Measurements from ENCODE around the gene KITLG.

GRCh38 chr12:88579601-88580050 lies 645 bp downstream of the KITLG start:
- TF ChIP-seq REST (IDR thresholded peaks at IDR 0.05; ENCODE audit: low read depth) = no peak
- TF ChIP-seq, protein P1, sequence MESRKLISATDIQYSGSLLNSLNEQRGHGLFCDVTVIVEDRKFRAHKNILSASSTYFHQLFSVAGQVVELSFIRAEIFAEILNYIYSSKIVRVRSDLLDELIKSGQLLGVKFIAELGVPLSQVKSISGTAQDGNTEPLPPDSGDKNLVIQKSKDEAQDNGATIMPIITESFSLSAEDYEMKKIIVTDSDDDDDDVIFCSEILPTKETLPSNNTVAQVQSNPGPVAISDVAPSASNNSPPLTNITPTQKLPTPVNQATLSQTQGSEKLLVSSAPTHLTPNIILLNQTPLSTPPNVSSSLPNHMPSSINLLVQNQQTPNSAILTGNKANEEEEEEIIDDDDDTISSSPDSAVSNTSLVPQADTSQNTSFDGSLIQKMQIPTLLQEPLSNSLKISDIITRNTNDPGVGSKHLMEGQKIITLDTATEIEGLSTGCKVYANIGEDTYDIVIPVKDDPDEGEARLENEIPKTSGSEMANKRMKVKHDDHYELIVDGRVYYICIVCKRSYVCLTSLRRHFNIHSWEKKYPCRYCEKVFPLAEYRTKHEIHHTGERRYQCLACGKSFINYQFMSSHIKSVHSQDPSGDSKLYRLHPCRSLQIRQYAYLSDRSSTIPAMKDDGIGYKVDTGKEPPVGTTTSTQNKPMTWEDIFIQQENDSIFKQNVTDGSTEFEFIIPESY (IDR thresholded peaks at IDR 0.05; ENCODE audit: extremely low read depth, insufficient replicate concordance, low read length) = no peak
- no peak for TF ChIP-seq POLR2A (IDR thresholded peaks at IDR 0.05; ENCODE audit: borderline replicate concordance, extremely low read depth, insufficient read depth, insufficient read length)
- TF ChIP-seq, protein P2, sequence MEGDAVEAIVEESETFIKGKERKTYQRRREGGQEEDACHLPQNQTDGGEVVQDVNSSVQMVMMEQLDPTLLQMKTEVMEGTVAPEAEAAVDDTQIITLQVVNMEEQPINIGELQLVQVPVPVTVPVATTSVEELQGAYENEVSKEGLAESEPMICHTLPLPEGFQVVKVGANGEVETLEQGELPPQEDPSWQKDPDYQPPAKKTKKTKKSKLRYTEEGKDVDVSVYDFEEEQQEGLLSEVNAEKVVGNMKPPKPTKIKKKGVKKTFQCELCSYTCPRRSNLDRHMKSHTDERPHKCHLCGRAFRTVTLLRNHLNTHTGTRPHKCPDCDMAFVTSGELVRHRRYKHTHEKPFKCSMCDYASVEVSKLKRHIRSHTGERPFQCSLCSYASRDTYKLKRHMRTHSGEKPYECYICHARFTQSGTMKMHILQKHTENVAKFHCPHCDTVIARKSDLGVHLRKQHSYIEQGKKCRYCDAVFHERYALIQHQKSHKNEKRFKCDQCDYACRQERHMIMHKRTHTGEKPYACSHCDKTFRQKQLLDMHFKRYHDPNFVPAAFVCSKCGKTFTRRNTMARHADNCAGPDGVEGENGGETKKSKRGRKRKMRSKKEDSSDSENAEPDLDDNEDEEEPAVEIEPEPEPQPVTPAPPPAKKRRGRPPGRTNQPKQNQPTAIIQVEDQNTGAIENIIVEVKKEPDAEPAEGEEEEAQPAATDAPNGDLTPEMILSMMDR (IDR thresholded peaks at IDR 0.05 in 2 of 3, conservative IDR thresholded peaks at IDR 0.05 in 1 of 3; ENCODE audit: borderline replicate concordance in 1 of 3, insufficient read depth in 1 of 3, low read depth in 2 of 3, low read length in 2 of 3) = no peak
- no peak for TF ChIP-seq YY1 (IDR thresholded peaks at IDR 0.05; ENCODE audit: extremely low read depth, insufficient replicate concordance, low read depth, low read length)
- TF ChIP-seq SRF (IDR thresholded peaks at IDR 0.05; ENCODE audit: low read depth) = no peak
- TF ChIP-seq EZH2 (IDR thresholded peaks at IDR 0.05) = no peak
- no peak for TF ChIP-seq ZFX (IDR thresholded peaks at IDR 0.05)
- TF ChIP-seq, protein P3, sequence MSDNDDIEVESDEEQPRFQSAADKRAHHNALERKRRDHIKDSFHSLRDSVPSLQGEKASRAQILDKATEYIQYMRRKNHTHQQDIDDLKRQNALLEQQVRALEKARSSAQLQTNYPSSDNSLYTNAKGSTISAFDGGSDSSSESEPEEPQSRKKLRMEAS (IDR thresholded peaks at IDR 0.05) = no peak

All from HCT116 (cell line).